Vagina (tissue), 2 donors: ENCODE data around the gene ZNF749. TPM values are rescaled to one million over a fixed set of nuclear protein-coding genes. Genes with fewer than 3 reads are reported as not detected.
"Not testable (repeated sequence)": the region's sequence is repeated elsewhere in the genome, so short reads cannot be mapped to it uniquely, and the experiment has no call there.

Experiments
- DNase-seq, 2 donors: peaks; one replicate each; pipeline ENCODE4 v3.0.0-alpha.2; 2017; ENCODE audit errors: extremely low spot score in 2 of 2
- H3K27ac ChIP-seq: fragments of 200-600 bp; sonication (generic); one replicate; pipeline ENCODE4 v1.5.1; 2019
- H3K27me3 ChIP-seq: fragments of 200-600 bp; sonication (generic); one replicate; pipeline ENCODE4 v1.5.1; 2019
- H3K36me3 ChIP-seq, 2 donors: fragments of 200-600 bp; sonication (generic); one replicate each; pipeline ENCODE4 v1.5.1; 2017 to 2019
- H3K4me1 ChIP-seq: fragments of 200-600 bp; sonication (generic); one replicate; pipeline ENCODE4 v1.5.1; 2019
- H3K4me3 ChIP-seq, 2 donors: fragments of 200-600 bp; sonication (generic); 1 replicate in 1 of 2; 2 replicates in 1 of 2; pipeline ENCODE4 v1.5.1; 2016 to 2019
- H3K9me3 ChIP-seq: fragments of 200-600 bp; sonication (generic); one replicate; pipeline ENCODE4 v1.5.1; 2019
- POLR2A ChIP-seq, 2 donors: fragments of 450-650 bp; IDR thresholded peaks; one replicate each; pipeline ENCODE4 v1.6.1; 2017; ENCODE audit warnings: antibody characterized with exemption in 2 of 2, mild to moderate bottlenecking in 2 of 2, moderate library complexity in 2 of 2
- POLR2AphosphoS5 ChIP-seq, 2 donors: sonication (generic); formaldehyde crosslinking; IDR thresholded peaks; one replicate each; pipeline ENCODE4 v1.9.0; 2017; ENCODE audit warnings: antibody characterized with exemption in 2 of 2, mild to moderate bottlenecking in 2 of 2, low read depth in 1 of 2; ENCODE audit not compliant: insufficient read depth in 1 of 2
- intact Hi-C: fragments of 100-400 bp; cut with DNase I; formaldehyde crosslinking; loops from one replicate; pipeline ENCODE4 v1.15.1; 2023
- small RNA-seq: library from RNA; depleted of rRNA; stranded (forward); fragments of <200 nt; gene quantifications from one replicate; pipeline ENCODE3, GENCODE V24; 2016
- total RNA-seq: library from RNA; depleted of rRNA; stranded (reverse); fragments of >200 nt; gene quantifications from one replicate; pipeline ENCODE4 v1.2.3, GENCODE V29; 2016

Gene ZNF749
- total RNA-seq, 1 donor from 2014 or later: 5.2 TPM

DNA sequence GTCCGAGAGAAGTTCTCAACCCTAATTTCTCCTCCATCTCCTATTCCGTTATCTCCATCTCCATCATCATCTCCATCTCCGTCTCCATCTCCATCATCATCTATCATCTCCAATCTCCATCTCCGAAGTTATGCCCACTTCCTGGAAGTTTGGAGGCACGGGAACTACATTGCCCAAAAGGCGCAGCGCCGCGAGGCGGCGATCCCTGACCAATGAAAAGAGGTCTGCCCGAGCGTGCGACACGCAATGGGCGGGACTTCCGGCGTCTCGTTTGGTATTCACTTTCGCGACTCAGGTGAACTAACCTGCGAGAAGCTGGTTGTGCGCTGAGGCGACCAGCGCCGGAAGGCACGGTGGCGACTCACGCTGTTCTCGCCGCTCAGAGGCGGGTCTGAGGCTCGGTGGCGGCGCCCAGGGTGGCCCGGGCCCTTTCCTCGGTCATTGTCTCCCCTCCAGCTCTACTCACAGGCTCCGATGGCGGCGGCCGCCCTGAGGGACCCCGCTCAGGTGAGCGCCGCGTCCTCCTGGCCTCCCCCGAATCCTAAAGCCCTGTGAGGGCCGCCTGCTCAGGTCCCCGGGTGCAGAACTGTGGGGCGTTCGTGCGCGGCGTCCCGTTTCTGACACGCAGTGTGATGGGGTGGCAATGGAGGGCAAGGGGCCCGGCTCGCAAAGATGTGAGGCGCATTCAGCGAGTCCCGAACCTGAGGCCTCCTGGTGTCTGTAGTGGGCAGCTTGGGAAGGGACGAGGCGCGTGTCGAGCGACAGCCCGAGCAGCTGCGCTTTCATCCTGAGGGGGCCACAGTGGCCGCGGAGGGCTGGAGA is 52.6 kb downstream of the ZNF749 start, which contains the start of gene ZNF419:
Gene ZNF419, plus strand, starts transcription at position 274 of the 822 bp plus-strand sequence. Its CDS starts 201 bp downstream, at position 475.
- H3K4me3 ChIP-seq: peak within 1 kb of the TSS; percentile 59 to 95
- H3K27me3 ChIP-seq, H3K4me1 ChIP-seq, H3K9me3 ChIP-seq, DNase-seq, intact Hi-C loops: not testable (repeated sequence)
- peaks cover 0 to 22% of the 10 kb centered on the region in 2 donors for H3K36me3 ChIP-seq
- TF ChIP-seq POLR2AphosphoS5 (IDR thresholded peaks at IDR 0.05; ENCODE audit: insufficient read depth in 1 of 2, low read depth in 1 of 2) (peak; percentile 82 to 95), POLR2A (IDR thresholded peaks at IDR 0.05) (peak in 1 of 2 donors; percentile 4)
- peak within 1 kb of the TSS; percentile 76 for H3K27ac ChIP-seq

GRCh38 chr19:57488299-57488644 is 53.1 kb downstream of the ZNF749 start:
- intact Hi-C loops, H3K27me3 ChIP-seq, H3K27ac ChIP-seq, H3K4me1 ChIP-seq, H3K9me3 ChIP-seq, DNase-seq: not testable (repeated sequence)
- Histone ChIP-seq H3K4me3 (peak overlapping the region; percentile 37 to 95), H3K36me3 (peaks cover 0 to 28% of the 10 kb centered on the region in 2 donors)

Small RNA genes within 50 kb of the gene (small RNA-seq; reads per million reads assigned to genes)
- gene VN1R107P: not detected

Other genes starting within 250 kb of the ZNF749 start
- 25.0 TPM for gene ZNF264, start 243.8 kb upstream of the ZNF749 start, total RNA-seq
- 0.74 TPM for gene AURKC, start 204.3 kb upstream of the ZNF749 start, total RNA-seq
- gene ZNF805, start 194.7 kb upstream of the ZNF749 start, total RNA-seq: 18.2 TPM
- 76.1 TPM for gene ZNF460, start 154.8 kb upstream of the ZNF749 start, total RNA-seq
- gene ZNF543, start 114.9 kb upstream of the ZNF749 start, total RNA-seq: 6.9 TPM
- 5.9 TPM for gene ZNF304, start 84.1 kb upstream of the ZNF749 start, total RNA-seq
- gene TRAPPC2B, start 71.8 kb upstream of the ZNF749 start, total RNA-seq: 8.6 TPM
- 3.2 TPM for gene ZNF547, start 71.8 kb upstream of the ZNF749 start, total RNA-seq
- gene ZNF548, start 45.5 kb upstream of the ZNF749 start, total RNA-seq: 17.2 TPM
- gene ZNF17, start 24.2 kb upstream of the ZNF749 start, total RNA-seq: 18.4 TPM
- 0.49 TPM for gene VN1R1, start 21.8 kb downstream of the ZNF749 start, total RNA-seq
- gene ZNF772, start 42.2 kb downstream of the ZNF749 start, total RNA-seq: 6.9 TPM
- gene ZNF419, start 52.4 kb downstream of the ZNF749 start, total RNA-seq: 16.0 TPM
- 13.8 TPM for gene ZNF773, start 64.6 kb downstream of the ZNF749 start, total RNA-seq
- gene ZNF549, start 92.0 kb downstream of the ZNF749 start, total RNA-seq: 4.9 TPM
- 8.1 TPM for gene ZNF550, start 124.5 kb downstream of the ZNF749 start, total RNA-seq
- gene ZNF416, start 143.6 kb downstream of the ZNF749 start, total RNA-seq: 3.9 TPM
- 4.4 TPM for gene ZIK1, start 148.8 kb downstream of the ZNF749 start, total RNA-seq
- gene ZNF530, start 164.6 kb downstream of the ZNF749 start, total RNA-seq: 0.74 TPM
- 9.1 TPM for gene ZNF134, start 178.9 kb downstream of the ZNF749 start, total RNA-seq
- 7.1 TPM for gene ZNF211, start 197.8 kb downstream of the ZNF749 start, total RNA-seq
- gene ZSCAN4, start 233.6 kb downstream of the ZNF749 start, total RNA-seq: not detected
- gene ZNF551, start 246.7 kb downstream of the ZNF749 start, total RNA-seq: 16.9 TPM